Myocyte (in vitro differentiated cells): ENCODE results near the gene COL27A1. TPM values are rescaled to one million over a fixed set of nuclear protein-coding genes. Genes with fewer than 3 reads are reported as not detected.
A peak's percentile ranks its signal among the peaks of the same experiment; 100 is the strongest.

Experiments
- DNase-seq: peaks from one replicate; pipeline ENCODE4 v3.0.0-alpha.2; 2012; ENCODE audit warnings: low read depth
- total RNA-seq: library from RNA; depleted of rRNA; stranded (reverse); fragments of >200 nt; gene quantifications from 2 replicates; pipeline ENCODE4 v1.2.3, GENCODE V29; 2014

COL27A1 gene
- total RNA-seq, 1 donor from 2014 or later = 2.9 TPM

DNA sequence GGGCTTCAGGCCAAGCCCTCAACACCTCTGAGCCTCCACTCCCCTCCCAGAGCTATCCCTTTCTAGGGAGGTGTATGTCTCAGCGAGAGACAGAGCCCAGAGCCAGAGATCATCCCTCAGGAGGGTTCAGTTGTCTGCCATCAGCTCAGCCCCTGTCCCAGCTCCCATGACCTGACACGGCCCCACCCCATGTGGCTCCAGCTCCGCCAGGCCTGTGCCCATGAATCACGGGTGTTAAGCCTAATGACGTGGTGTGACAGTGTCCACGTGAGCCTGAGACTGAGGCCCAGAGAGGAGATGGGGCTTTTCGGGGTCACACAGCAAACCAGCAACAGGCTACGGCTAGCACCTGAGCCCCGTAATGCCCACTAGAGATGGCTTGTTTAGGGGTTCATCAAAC, 106.7 kb downstream of the COL27A1 start:
- no peak for DNase-seq

DNA sequence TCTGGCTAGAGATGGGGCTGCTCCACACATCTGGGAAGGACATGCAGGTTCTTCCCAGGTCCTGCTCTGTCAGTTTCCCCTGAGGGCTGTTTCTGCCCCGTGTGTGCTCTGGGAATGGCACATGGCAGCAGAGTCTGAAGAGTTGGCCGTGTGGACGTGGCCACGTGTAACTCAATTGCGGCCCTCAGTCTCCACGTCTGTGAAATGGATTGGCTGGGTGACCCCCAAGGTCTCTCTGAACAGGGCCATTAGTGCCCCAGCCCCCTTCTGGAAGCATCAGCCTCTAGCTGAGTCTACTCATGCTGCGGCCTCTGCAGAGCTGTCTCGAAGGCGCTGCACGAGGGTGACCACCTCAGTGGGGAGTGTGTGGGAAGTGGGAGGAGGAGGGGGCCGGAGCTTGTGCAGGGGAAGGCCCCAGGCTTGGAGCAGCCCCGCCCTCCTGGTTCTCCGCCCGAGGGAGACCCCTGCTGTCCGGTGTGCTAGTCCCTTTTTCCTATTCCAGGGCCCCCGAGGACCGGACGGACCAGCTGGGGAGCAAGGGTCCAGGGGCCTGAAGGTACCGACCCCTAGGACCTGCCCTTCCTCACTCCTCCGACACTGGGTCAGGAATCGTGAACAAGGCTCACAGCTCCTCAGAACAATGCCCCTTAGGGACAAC, 108.6 kb downstream of the COL27A1 start:
- DNase-seq = no peak

DNA sequence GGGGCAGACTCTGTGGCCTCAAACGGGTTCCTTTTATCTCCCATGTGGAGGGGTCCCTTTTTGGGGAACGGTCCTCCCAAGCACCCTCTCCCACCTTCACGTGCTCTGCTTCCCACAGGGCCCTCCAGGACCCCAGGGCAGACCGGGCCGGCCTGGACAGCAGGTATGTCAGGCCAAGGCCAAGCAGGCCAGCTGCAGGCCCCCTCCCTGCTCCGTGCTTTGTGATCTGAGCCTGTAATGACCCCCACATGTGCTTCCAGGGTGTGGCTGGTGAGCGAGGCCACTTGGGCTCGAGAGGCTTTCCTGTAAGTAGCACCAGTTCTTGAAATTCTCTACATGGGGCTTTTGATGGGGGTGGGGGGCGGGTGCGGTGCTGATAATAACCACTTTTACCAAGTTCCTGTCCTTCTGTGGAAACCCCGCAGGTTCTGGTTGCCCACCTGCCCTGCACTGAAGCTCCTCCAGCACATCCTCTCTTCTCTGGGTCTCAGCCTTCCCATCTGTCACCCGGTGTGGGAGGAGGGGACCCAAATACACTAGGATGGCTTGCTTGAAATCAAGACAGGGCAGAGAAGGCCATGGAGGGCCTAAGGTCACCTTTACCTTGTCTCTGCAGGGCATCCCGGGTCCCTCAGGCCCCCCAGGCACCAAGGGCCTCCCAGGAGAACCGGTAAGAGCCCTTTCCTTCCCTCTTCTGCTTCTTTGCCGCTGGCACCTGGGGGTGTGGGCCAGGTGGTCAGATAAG, 109.6 kb downstream of the COL27A1 start:
- no peak for DNase-seq

DNA sequence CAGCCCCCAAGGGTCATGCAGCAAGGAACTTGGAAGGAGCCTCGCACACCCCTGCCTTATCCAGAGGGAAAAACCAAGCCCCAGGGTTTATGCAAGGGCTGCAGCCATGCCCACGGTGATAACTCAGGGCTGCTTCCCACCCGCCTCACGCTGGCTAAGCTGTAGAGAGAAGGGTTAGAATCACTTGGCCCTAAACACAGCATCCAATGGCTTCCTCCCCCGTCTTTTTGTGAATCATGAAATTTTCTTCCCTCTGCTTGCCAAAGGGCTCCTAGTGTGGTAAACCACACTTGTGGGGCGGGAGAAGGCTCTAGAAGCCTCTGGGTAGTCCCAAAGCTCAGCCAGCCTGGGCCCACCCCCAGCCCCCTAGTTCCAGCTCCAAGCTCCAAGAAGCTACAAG, 111.6 kb downstream of the COL27A1 start:
- no peak for DNase-seq

DNA sequence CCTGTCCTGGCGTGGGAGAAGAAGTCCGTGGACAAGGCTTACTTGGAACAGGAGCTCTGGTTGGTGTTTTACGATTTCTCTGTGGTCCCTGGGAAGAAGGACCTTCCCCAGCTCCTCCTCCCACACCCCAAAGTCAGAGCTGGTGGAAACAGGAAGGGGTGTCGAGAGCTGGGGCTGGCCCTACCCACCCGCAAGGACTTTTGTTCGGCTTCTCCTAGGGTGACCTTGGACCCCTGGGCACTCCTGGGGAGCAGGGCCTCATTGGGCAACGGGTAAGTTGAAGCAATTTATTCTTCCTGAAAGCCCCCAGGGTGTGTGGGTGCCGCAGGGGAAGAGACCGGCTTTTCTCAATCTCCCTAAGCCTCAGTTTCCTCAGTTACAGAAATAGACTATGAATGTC, 113.7 kb downstream of the COL27A1 start:
- DNase-seq = no peak

DNA sequence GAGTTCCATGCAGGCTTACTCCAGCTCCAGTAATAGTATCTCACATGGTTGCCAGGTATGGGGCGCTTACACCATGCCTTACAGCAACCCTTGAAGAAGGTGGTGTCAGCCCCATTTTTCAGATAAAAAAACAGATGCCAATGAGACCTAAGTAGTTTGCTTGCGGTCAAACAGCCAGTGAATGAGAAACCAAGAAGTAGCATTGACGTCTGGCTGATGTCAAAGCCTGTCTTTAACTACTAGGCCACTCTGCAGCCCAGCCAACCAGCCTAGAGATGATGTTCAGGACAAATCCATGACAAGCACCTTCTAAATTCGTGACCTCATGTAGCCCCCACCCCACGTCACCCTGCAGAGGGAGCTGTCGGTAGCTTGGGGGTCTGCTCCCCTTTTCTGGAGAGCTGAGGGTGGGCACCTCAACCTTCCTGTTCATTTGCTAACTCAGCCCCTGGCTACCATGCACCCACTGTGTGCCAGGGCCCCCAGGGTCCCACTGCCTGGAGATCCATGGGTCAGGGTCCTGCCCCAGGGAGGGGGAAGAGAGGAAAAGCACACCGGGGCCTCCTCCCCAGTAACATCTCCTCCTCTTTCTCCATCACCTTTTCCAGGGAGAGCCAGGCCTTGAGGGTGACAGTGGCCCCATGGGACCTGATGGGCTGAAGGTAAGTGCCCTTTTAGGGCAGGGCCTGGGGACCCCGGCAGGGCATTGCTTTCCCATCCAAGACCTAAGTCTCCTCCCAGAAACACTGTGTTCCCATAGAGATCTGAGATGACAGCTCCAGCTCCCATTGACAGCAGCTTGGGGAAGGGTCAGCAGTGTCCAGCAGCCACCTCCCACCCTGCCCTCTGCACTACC, 115.0 kb downstream of the COL27A1 start:
- DNase-seq = no peak

DNA sequence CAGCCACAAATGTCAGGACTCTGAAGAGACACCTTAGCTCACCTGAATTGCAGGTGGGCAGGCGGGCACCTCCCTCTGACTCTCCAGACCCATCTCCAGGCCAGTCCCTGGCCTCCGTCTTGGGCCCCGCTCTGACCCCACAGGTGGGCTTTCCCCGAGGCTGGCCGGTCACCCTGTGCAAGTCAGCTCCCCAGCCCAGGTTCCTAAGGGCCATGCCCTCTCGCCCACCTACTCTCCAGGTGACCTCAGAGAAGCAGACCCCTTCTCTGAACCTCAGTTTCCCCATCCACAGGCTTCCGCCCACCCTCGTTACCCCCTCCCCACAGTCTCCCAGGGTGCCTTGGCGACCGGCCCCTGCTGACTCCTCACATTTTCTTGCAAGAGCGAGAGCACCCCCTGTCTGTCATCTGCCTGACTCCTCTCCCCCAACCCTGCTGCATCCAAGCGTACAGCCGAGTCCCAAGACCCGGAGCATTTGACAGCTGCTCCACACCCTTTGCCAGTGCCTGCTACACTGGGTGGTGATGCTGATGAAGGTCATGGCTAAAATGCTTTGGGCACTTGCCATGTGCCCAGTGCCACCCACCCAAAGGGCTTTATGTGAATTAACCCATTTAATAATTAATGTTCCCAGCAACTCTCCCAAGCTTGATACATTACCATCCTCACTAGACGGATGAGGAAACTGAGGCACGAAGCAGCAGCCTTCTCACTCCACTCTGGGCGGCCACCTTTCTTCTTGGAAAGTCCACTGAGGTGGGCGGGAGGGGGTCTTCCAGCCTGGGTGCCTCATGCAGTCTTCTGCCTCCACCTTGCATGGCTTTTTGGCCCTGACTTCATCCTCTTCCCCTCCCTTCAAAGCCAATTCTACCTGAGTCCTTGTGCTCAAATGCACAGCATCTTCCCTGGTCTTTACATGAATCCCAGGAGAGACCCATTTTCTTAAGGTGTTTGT, 116.5 kb downstream of the COL27A1 start:
- peak; percentile 62 for DNase-seq

DNA sequence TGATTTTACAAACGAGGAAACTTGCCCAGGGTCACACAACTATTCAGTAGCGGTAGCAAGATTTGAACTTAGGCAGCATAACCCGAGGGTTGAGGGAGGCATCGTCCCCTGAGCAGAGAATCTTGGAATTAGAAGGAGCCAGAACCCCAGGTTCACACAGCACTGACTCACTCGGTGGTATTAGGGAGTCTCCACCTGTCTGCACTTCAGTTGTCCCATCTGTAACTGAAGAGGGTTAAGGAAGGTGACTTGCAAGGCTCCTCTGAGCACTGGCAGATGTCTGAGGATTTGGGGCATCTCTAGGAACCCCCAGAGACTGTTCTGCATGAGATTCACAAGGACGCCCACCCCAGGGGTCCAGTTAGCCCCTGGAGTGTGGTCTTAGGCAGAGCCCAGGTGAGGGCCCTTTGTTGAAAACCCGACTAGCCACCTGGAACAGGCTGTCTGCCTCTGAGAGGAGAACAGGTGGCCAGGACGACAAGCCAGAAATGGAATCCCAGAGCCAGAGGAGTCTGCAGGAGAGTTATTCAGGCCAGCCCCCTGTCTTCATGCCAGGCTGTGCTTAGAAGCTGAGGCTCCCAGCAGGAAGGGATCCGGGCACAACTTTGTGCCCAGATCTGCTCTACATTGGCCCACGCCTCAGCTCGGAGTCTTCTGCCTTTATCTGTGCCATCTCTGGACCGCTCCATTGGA, 117.5 kb downstream of the COL27A1 start:
- DNase-seq = no peak

DNA sequence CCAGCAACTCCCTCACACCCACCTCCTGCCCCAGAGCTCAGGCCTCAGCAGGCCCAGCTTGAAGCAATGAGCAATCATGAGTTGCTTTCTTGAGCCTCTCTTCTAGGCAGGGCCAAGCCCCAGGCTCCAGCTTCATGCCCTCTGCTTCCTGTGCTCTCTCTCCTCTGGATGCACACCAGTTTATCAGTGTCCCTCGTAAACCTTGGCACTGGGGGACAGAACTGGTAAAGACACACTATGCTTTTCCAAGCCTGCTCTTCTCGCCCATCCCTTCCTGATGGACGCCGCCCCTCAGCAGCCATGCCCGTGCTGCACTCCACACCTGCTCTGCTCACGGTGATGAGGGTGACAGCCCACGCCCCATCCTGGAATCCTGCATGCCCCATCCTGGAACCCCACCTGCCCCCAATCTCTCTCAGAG, 118.1 kb downstream of the COL27A1 start:
- no peak for DNase-seq

DNA sequence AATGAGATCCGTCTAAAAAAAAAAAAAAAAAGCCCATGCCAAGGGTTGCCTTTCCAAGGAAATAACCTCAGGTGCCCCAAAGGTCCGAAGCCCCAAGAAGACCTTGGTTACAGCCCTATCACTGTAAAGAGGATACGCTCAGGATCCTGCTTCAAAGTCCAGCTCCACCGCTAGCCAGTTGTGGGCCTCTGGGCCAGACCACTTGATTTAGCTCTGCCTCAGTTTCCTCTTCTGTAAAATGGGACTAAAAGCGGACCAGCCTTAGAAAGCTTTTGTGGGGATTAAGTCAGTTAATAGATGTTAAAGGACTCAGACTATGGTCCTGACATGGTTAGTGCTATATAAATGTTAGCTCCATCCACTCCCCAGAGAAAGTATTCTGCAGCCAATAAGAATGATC, 118.9 kb downstream of the COL27A1 start:
- no peak for DNase-seq

DNA sequence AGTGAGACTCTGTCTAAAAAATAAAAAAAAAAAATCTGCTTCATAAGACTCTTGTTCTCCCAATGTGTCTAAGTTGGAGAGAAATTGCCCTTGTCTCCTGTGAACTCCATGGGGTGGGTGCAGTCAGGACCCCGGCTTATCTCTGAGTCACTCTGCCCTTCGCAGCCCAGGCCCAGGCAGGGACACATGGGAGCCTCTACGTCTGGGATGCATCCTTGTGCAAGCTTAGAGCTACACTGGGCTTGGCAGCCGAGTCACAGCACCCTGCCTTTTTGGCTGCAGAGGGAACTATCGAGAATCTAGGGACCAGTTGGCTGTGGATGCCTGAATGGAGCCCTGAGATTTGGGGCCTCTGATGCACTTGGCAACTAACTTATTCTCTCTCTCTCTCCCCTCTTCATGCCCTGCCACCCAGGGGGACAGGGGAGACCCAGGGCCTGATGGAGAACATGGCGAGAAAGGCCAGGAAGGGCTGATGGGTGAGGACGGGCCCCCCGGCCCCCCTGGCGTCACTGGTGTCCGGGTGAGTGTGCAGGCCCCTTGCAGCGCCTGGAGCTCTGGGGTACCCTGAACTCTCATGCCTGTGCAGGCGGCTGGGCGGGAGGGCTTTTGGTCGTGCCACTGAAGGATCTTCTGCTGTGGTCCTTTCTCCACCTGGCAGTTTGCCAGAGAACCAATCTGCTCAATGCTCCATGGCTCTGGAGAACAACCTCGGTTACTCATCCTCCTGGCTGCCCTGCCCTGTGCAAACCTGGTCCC, 120.1 kb downstream of the COL27A1 start:
- no peak for DNase-seq

DNA sequence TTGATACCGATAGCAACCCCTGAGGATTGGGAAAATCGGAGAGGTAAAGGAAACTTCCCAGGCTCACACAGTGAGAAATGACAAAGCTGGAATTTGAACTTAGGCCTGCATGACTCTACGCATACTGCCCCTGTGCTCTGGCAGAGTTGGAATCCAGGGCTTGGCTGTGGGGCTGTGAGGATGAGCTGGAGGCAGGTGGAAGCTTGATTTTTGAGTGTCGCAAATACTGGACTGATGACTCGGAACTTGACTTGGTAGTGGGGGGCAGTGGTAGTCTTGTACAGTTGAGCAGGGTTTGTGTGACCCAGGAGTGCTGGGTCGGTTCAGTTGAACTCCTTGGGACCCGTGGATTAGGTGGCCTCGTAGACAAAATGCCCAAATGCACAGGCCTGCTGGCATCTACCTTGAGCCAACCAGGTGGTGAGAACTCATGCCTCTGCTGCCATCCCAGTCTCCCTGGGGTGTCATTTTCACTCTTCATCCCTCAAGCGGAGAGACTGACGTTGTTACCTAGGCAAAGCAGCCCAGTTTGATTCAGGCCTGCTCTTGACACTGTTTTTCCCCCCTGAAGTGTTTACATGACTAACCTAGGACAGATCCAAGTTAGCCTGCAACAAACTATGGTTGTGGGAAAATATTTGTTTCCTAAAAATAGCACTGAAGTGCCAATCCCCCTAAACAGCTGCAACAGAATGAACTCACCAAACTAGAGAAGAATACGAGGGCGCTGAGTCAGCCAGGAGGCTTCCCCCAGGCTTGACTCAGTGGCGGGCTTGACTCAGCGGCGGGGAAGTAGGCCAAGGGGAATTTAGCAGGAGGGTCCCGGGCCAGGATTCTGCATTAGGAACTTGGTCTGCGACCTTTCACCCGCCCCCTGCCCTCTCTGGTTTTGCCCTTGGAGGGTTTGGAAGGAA, 121.8 kb downstream of the COL27A1 start:
- peak; percentile 98 for DNase-seq

DNA sequence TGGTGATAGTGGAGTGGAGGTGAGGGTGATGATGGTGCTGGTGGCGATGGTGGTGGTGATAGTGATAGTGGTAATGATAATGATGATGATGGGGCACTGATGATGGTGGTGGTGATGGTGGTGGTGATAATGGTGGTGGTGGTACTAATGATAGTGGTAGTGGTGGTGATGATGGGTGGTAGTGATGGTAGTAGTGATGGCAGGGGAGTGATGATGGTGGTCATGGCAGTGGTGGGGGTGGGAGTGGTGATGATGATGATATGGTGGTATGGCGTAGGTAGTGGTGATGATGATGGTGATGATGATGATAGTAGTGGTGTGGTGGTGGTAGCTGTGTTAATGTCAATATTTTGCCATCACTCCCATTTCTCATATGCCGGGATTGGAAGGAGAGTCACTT, 123.0 kb downstream of the COL27A1 start:
- no peak for DNase-seq

DNA sequence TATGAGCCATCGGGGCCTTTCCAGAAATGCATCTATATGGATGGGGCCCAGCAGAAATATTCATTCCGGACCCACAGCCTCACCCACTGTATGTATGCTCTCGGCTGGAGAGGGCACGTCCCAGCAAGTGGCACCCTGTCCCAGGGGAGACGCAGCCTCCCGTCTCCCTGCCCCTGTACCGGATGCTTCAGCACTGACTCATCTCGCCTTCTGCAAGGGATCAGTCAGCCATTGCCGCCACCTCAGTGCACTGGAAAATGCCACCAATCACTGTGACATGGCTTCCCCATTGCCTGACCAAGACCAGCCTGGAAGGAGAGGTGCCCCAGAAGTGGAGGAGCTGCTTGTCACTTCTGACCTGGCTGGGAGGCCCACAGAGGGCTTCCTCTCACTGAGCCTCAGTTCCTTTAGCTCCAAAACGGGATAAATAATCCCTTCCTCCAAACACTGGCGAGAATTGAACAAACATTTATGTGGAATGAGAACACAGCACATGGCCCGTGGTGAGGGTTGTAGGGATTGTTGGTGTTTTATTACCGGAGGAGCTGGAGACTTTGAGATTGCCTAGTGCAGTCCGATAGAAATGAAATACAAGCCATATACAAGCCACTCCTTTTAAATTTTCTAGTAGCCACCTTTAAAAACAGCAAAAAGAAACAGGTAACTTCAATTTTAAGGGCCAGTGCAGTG, 123.7 kb downstream of the COL27A1 start:
- DNase-seq = peak; percentile 83

DNA sequence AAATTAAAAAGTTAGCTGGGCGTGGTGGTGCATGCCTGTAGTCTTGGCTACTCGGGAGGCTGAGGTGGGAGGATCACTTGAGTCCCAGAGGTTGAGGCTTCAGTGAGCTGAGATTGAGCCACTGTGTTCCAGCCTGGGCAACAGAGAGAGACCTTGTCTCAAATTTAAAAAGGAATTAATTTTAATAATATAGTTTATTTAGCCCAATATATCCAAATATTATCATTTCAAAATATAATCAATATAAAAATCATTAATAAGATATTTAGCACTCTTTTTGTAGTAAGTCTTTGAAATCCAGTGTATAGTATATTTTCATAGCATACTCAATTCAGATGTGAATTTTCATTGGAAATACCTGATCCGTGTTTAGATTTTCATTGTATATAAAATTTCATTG, 124.4 kb downstream of the COL27A1 start:
- no peak for DNase-seq

DNA sequence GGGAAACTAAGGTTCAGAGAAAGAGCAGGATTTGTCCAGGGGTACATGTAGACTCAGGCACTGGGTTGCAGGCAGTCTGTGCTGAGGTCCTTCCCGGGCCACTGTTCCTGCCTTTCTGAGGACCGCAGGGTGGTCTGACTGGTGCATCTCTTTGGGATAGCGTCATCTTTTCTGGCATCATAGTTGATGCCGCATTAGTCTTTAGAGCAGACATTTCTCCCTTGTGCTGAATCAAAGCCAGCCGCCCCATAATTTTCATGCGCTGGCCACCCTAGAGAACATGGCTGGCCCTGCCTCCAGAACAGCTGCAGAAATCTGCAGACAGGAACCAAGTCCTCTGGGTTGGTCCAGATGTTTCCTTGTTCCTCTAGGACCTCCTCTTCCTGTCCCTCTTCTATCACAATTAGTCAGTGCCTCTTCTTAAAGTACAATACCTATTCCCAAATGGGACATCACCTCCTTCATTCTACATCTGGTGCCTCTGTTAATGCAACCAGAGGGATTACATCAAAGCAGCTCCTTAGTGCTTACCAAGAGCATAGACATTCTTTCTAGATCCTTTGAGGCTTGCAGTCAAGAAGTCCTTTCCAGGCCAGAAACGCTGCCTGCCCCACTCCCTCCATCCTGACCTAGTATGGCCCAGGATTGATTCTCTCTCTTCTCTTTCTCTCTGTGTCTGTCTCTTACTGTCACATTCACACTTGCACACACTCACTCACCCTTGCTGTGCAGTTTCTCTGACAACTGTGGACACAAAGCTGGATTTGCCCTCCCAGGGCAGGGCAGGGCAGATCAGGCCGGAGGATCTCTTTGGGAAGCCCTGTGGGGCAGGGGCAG, 125.5 kb downstream of the COL27A1 start:
- peak; percentile 31 for DNase-seq
